ENCODE data around the gene CTTNBP2NL.

DNA sequence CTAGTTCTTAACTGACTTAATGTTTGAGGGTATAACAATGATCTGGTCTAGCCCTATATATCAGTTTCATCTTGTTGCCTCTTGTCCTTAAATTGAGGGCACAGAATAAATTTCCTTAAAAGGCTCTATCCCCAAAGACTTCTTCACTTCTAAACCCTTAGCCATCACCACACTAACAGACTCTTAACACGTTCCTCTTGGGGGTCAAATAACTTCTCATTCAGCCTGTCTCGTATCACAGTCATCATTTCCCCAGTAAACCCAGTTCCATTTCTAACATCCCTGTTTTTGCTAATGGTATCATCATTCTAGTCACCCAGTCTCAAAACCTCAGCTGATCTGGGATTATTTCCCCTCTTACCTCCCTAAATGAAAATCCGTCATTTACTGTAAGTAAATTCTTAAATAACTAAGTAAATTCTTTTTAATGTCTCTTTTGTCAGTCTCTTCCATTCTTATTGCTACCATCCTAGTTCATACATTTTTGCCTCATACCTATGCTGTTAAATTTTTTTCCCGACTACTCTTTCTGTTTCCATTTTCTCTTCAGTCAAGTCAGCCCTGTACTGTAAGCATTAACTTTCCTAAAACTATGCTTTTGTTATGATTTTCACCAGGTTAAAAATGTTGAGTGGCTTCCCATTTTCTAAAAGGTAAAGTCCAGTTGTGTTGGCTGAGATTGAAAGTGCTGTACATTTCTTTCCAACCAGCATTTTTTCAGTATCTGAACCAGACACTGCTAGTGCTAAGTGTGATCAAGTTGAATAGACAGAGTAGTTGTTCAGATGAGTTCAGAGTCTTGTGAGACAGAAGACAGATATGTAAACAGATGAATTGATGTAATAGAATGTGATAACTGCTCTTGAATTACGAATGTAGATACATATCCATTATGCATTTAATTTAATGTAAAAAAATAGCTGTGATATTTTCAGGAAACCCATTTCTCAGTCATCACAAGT, 6.9 kb downstream of the CTTNBP2NL start:
- TF ChIP-seq, protein P1, sequence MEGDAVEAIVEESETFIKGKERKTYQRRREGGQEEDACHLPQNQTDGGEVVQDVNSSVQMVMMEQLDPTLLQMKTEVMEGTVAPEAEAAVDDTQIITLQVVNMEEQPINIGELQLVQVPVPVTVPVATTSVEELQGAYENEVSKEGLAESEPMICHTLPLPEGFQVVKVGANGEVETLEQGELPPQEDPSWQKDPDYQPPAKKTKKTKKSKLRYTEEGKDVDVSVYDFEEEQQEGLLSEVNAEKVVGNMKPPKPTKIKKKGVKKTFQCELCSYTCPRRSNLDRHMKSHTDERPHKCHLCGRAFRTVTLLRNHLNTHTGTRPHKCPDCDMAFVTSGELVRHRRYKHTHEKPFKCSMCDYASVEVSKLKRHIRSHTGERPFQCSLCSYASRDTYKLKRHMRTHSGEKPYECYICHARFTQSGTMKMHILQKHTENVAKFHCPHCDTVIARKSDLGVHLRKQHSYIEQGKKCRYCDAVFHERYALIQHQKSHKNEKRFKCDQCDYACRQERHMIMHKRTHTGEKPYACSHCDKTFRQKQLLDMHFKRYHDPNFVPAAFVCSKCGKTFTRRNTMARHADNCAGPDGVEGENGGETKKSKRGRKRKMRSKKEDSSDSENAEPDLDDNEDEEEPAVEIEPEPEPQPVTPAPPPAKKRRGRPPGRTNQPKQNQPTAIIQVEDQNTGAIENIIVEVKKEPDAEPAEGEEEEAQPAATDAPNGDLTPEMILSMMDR (IDR thresholded peaks at IDR 0.05), result no peak
- TF ChIP-seq POLR2A (IDR thresholded peaks at IDR 0.05), result no peak
